Nephron progenitor cell (in vitro differentiated cells): ENCODE measurements around the gene SKIDA1.

ENCODE experiments used
- DNase-seq: peaks from one replicate; pipeline ENCODE4 v3.0.0; 2021
- H3K27ac Mint-ChIP-seq: 2 replicates; pipeline ENCODE4 v1.8.0; 2021; ENCODE audit warnings: mild to moderate bottlenecking, moderate library complexity, mixed read lengths
- H3K27me3 Mint-ChIP-seq: 2 replicates; pipeline ENCODE4 v1.8.0; 2021; ENCODE audit warnings: mild to moderate bottlenecking, low read depth, mixed read lengths; ENCODE audit not compliant: poor library complexity
- H3K36me3 Mint-ChIP-seq: 2 replicates; pipeline ENCODE4 v1.8.0; 2021; ENCODE audit warnings: low read depth, mixed read lengths
- H3K4me1 Mint-ChIP-seq: 2 replicates; pipeline ENCODE4 v1.8.0; 2021; ENCODE audit warnings: mixed read lengths
- H3K4me3 Mint-ChIP-seq: 2 replicates; pipeline ENCODE4 v1.8.0; 2021; ENCODE audit warnings: mild to moderate bottlenecking, moderate library complexity, mixed read lengths
- H3K9me3 Mint-ChIP-seq: 2 replicates; pipeline ENCODE4 v1.8.0; 2021; ENCODE audit warnings: mild to moderate bottlenecking, moderate library complexity, mixed read lengths
- TF ChIP-seq, protein P1 (sequence below): fragments of 200-600 bp; sonication (generic); IDR thresholded peaks from 2 replicates; pipeline ENCODE4 v1.5.0; 2021; ENCODE audit warnings: antibody characterized with exemption

SKIDA1 gene

DNA sequence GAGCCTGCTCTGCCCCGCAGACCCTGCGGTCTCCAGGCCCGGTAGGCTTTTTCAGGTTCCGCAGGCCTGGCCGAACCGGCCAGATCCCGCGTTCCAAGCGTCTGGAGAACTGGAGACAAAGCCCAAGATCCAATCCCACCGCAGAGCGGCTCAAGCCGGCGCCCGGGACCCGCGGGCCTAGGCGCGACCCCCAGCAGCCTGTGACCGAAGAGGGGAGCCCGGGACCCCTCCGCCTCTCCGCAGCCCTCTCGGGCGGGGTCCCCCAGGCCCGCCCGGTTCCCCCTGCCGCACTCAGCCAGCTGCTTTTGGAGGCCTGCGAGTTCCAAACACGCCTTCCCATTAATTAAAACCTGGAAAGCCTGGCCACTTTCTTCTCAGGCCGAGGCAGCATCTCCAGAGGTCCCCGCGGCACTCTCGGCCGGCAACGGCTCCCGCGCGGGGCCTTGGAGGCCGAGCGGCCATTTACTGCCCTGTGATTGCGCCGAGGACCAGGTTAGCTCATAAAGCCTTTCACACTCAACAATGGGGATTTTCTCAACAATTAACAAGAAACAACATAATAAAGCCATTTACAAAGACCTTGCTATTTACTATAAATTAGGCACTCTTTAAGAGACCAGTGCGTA, 16.7 kb downstream of the SKIDA1 start:
- peaks cover 5% of the 10 kb centered on the region for H3K27me3 Mint-ChIP-seq
- TF ChIP-seq, protein P1, sequence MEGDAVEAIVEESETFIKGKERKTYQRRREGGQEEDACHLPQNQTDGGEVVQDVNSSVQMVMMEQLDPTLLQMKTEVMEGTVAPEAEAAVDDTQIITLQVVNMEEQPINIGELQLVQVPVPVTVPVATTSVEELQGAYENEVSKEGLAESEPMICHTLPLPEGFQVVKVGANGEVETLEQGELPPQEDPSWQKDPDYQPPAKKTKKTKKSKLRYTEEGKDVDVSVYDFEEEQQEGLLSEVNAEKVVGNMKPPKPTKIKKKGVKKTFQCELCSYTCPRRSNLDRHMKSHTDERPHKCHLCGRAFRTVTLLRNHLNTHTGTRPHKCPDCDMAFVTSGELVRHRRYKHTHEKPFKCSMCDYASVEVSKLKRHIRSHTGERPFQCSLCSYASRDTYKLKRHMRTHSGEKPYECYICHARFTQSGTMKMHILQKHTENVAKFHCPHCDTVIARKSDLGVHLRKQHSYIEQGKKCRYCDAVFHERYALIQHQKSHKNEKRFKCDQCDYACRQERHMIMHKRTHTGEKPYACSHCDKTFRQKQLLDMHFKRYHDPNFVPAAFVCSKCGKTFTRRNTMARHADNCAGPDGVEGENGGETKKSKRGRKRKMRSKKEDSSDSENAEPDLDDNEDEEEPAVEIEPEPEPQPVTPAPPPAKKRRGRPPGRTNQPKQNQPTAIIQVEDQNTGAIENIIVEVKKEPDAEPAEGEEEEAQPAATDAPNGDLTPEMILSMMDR, result no peak
- DNase-seq, result no peak
- H3K4me3 Mint-ChIP-seq, result peak overlapping the region; percentile 84
- peaks cover 92% of the 10 kb centered on the region for H3K4me1 Mint-ChIP-seq
- no peaks in the 10 kb centered on the region for H3K9me3 Mint-ChIP-seq
- peak overlapping the region; percentile 98 for H3K27ac Mint-ChIP-seq
- H3K36me3 Mint-ChIP-seq, result peaks cover 5% of the 10 kb centered on the region

DNA sequence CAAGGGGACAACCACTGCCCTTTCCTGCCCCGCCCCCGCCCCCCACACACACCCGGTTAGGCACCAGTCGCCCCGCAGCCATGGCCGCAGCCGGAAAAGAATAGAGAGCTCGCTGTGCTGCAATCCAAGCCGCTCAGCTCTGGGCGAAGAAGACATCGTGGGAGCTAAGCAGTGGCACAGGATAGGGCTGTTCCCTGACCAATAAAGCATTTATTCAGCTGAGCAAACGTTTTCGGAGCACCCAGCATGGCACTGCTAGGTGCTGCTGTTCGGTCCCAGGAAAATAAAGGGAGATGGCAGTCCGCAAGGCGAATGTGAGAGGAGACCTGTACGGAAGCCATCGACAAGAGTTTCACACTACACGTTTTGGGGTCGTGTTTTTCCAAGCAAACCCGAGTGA, 18.3 kb downstream of the SKIDA1 start:
- H3K4me1 Mint-ChIP-seq, result peaks cover 94% of the 10 kb centered on the region
- DNase-seq, result no peak
- TF ChIP-seq, protein P1, result no peak
- peaks cover under 1% of the 10 kb centered on the region for H3K27me3 Mint-ChIP-seq
- H3K4me3 Mint-ChIP-seq, result peak overlapping the region; percentile 84
- no peaks in the 10 kb centered on the region for H3K9me3 Mint-ChIP-seq
- H3K27ac Mint-ChIP-seq, result peak overlapping the region; percentile 93
- H3K36me3 Mint-ChIP-seq, result no peaks in the 10 kb centered on the region

DNA sequence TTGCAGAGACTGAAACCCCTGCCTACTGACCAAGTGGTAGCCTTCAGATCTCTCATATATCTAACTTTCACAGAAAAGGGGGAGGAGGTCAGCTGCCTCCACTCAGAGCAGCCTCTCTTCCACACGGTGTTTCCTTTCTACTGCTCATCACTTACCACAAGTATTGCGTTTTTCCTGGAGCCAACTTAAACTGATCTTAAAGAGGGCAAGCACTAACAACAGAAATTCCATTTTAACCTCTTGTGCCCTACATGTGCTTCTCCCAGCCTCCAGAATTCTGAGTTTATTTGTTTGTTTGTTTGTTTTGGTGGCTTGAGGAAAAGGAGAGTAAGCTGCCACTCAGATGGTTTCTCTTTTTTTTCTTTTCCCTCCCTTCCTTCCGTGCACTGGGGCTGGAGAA, 19.1 kb downstream of the SKIDA1 start:
- TF ChIP-seq, protein P1, result no peak
- no peak for DNase-seq
- H3K36me3 Mint-ChIP-seq, result no peaks in the 10 kb centered on the region
- peaks cover under 1% of the 10 kb centered on the region for H3K27me3 Mint-ChIP-seq
- peak overlapping the region; percentile 93 for H3K27ac Mint-ChIP-seq
- no peaks in the 10 kb centered on the region for H3K9me3 Mint-ChIP-seq
- peaks cover 94% of the 10 kb centered on the region for H3K4me1 Mint-ChIP-seq
- H3K4me3 Mint-ChIP-seq, result peak overlapping the region; percentile 84

DNA sequence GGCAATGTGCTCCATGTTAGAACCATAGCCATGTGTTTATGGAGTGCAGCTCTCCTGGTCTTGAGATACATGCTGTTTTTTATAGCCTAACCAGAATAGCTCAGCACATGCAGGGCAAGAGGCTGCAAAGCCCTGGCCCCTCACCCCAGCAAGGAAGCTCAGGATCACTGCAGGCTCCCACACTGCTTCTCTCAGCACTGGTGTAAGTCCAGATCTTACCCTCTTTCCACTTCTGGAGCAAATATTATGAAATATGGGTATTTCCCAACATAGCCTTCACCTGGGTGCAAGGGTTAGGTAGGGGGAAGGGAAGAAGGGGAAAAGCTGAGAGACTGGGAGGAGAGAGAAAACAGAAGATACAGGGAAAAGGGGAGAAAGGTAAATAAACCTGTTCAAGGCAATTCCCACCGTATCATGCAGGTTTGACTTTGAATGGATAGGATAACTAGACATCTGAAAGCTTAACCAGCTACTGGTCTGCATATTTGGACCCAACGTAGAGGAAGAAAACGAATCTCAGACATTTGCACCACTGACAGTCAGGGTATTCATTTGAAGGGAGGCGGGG, 19.7 kb downstream of the SKIDA1 start:
- TF ChIP-seq, protein P1, result no peak
- H3K27ac Mint-ChIP-seq, result peak overlapping the region; percentile 74
- H3K27me3 Mint-ChIP-seq, result peaks cover 3% of the 10 kb centered on the region
- no peaks in the 10 kb centered on the region for H3K36me3 Mint-ChIP-seq
- DNase-seq, result no peak
- H3K9me3 Mint-ChIP-seq, result no peaks in the 10 kb centered on the region
- H3K4me1 Mint-ChIP-seq, result peaks cover 94% of the 10 kb centered on the region
- H3K4me3 Mint-ChIP-seq, result peak overlapping the region; percentile 84

DNA sequence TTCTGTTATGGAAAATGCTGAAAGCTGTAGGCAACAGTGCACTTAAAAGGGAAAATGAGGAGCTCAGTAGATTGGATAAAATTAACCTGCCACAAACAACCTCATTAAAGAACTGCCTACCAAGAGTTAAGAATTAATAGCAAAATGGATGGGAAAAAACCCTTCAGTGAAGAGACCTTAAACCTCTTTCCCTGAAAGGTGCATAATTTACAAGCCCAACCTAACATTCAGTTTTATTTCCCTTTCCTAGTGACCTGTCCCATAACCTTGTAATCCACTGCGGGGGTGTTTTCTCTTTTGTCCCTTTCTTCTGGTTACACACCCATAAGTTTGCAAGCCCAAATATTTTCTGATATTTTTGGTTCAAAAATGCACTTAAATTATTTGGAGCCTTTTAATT, 21.9 kb downstream of the SKIDA1 start:
- DNase-seq, result no peak
- TF ChIP-seq, protein P1, result no peak
- H3K4me1 Mint-ChIP-seq, result peaks cover 93% of the 10 kb centered on the region
- no peaks in the 10 kb centered on the region for H3K36me3 Mint-ChIP-seq
- H3K27me3 Mint-ChIP-seq, result peaks cover 17% of the 10 kb centered on the region
- no peaks in the 10 kb centered on the region for H3K9me3 Mint-ChIP-seq
- peak overlapping the region; percentile 39 for H3K4me3 Mint-ChIP-seq
- peak overlapping the region; percentile 71 for H3K27ac Mint-ChIP-seq

DNA sequence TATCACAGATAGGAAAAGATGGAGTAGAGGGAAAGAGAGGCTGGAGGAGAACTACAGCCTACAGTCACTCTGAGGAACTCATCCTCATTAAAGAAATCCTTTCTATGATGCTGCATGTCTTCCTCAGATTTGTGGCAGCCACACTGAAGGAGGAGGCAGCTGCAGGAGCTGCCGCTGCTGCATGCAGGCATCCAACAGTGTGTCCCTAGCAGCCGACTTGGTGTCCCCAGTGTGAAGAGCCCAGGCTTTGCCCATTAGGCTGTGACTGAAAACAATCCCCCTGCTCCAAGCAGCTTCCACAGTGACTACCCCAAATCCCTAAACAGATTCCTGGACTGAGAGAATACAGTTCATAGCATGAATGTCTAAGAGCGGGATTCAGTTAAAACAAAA, 23.1 kb downstream of the SKIDA1 start:
- no peak for DNase-seq
- Mint-ChIP-seq H3K4me3 (peak overlapping the region; percentile 77), H3K4me1 (peaks cover 93% of the 10 kb centered on the region), H3K9me3 (no peaks in the 10 kb centered on the region), H3K27me3 (peaks cover 29% of the 10 kb centered on the region), H3K27ac (peak overlapping the region; percentile 83), H3K36me3 (no peaks in the 10 kb centered on the region)
- TF ChIP-seq, protein P1, result no peak
